Kidney capillary endothelial cell (primary cell): Measurements from ENCODE around the gene STARD13.
"Not testable (repeated sequence)": the region's sequence is repeated elsewhere in the genome, so short reads cannot be mapped to it uniquely, and the experiment has no call there.

ENCODE experiments used
- DNase-seq: peaks from one replicate; pipeline ENCODE4 v3.0.0-alpha.2; 2018; ENCODE audit warnings: low spot score

The STARD13 gene

DNA sequence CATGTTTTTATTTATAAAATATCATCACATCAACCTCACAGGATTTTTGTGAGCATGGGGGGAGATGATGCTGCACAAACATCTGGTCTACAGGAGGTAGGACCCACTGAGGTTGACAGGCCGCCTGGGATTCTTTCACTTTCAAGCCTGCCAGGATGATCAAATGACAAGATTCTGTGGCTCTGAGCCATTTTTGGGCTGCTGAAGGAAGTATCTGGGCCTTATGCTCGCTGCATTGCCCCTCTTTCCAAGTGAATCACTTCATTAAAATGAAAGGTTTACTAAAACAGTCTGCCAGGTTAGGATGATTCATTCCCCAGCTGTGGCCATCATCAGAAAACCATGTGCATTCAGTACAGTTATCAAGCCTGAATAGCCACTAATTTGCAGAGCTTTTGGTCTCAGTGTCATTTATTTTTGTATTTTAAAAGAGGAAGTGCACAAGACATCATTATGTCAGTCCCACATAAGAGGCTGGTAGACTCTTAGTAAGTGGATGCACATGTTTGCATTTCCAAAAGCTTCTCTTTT is 34.4 kb downstream of the STARD13 start:
- DNase-seq, result peak; percentile 87

DNA sequence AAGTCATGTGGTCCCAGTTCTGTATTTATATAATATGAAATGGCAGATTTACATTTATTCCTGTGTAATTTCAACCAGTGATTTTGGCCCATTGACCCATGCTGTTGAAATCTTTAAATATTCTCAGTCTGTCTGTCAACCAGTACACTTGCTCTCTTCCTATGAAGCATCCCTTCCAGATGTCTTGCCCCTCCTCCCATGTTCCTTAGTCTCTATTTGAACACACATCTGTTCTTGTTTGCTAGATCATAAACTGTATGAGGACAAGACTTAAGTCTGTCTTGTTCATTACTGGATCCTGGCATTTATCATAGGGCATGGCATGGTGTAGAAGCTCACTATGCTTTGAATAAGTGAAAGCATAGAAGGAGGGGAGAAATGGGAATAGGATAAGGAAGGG is 34.9 kb downstream of the STARD13 start:
- DNase-seq, result no peak

GRCh38 chr13:33249894-33250293 is 35.7 kb downstream of the STARD13 start:
- no peak for DNase-seq

DNA sequence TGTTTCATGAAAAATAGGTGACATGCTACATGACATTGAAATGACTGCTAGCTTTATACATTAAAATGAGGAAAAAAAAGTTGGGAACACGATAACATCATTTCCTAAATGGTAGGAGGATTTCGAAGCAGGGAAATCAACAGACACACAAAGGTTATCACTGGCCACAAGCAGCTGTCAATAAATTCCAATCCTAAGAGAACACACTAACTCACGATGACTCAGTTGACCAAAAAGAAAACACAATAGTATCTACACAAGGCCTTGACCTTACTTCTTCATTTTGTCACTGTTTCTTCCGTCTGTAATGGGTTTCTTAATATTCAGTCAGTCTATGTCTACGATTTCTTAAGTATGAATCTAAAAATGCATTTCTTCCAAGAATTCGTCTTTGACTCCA is 36.5 kb downstream of the STARD13 start:
- no peak for DNase-seq

DNA sequence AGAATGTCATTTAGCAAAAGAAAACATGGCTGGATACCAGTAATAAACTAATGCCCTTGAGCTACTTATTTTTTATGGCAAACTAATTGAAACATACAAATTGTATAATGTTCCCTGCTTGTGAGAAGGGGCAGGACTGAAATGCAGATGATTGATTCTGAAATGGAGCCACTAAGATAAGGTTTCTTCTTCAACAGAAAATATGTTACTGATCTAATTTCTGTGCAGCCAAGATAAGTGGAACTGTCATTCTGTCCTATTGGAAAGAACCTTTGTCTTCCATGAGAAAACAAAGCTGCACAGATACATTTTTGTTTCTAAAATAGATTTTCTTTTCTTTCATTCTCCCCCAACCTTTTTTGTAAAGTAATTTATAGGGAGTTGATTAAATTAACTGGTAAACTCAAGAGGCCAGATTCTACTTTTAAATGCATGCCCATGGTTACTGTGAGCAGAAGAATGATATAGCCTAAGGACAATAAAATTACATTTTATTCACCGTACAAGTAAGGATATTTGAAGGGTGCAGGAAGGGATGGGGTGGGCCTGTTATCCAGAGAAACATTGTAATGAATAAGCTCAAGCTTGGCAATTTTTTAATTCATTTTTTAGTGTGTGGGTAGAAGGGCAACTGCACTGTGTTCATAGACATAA is 39.9 kb downstream of the STARD13 start:
- no peak for DNase-seq

GRCh38 chr13:33244907-33245287 is 40.7 kb downstream of the STARD13 start:
- DNase-seq, result no peak

GRCh38 chr13:33244210-33244906 is 41.2 kb downstream of the STARD13 start:
- no peak for DNase-seq

- DNase-seq, result no peak
Observed at GRCh38 chr13:33242984-33243617, 42.5 kb downstream of the STARD13 start.

DNA sequence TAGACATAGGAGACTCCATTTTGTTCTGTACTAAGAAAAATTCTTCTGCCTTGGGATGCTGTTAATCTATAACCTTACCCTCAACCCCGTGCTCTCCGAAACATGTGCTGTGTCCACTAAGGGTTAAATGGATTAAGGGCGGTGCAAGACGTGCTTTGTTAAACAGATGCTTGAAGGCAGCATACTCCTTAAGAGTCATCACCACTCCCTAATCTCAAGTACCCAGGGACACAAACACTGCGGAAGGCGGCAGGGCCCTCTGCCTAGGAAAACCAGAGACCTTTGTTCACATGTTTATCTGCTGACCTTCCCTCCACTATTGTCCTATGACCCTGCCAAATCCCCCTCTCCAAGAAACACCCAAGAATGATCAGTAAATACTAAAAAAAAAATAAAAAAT is 43.2 kb downstream of the STARD13 start:
- DNase-seq, result not testable (repeated sequence)

DNA sequence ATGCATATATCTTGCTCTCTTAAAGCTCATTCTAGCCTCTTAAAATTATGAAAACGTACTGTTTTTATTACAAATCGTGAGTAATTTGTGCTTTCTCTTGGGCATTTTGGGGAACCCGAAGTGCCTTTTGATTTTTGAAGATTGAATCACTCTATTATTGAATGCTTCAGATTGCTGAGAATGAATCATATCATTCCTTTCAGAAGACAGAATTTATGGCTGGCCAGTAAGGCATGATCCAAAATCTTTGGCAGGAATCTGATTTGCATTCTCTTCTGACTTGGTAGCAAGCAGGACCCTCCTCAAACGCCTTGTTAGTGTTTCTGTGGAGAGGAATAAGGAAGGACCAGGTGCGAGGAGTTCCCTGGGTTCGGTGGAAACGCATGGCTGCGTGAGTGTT is 49.5 kb downstream of the STARD13 start:
- DNase-seq, result no peak

- no peak for DNase-seq
Observed at GRCh38 chr13:33235564-33235963, 50.0 kb downstream of the STARD13 start.

DNA sequence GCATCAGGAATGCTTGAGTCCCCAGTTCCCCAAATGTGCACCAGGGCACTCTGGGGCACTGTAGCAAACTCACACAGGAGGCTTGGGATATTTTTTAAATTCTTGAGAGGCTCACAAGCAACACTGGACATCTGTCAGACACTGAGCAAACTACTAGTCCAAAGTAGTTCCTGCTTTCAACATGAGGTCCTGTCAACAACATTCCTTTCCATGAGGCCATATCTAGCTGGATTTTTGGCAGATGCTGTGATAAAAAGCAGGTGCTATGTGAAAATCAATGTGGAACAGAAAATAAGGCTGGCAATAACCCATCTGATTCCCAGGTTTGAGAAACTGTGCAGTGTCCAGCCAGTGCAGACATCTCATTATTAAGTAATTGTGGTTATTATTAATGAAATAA is 50.5 kb downstream of the STARD13 start:
- no peak for DNase-seq

DNA sequence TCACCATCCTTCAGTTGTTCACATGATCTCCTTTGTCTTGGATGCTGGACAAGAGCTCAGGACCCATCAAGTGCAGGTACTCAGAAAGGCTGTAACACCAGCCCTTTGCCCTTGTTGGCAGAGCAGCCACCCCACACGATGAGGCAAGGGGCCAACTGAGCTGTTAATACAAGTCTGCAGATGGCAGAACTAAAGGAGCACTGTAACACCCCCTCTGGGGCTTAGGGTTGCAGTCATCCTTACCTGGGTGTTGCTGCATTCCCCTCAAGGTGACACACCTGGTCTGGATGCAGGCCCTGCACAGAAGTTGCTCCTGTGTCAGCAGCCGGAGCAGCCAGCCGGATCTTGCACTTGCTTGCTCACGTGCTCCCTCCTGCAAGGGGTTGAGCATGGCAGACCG is 52.0 kb downstream of the STARD13 start:
- DNase-seq, result no peak

DNA sequence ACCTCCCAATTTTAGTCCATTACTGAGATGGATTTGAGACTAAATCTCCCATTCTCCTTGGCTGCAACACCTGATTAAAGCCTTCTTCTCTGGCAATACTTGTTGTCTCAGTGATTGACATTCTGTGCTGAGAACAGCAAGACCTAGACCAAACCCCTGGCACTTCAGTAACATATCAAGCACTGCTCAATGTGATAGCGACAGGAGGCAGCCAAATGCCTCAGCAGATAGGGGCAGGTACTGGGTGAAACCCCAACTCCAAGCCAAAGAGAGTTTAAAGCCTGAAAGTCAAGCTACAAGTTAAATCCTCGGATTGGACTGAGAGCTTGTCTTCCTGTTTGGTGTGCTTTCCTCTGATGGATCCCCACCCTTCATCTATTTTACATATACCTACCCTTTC is 52.7 kb downstream of the STARD13 start:
- no peak for DNase-seq

DNA sequence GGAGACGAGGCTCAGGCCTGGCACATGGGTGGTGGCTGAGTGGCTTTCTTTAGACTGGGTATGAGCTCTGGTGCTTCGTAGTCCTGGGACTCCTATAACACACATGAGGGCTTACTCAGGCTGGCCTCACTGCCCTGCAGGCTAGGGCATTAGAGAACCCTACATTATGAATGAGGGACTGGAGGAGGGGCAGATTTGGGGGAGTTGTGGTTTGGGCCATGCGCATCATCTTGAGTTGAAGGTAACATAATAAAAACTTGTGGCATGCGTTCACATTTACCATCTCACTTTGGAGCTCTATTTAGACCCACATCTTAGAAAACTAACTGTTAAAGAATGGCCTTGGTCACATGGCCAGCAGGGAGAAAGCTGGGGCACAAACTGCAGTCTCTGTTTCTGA is 54.2 kb downstream of the STARD13 start:
- no peak for DNase-seq

DNA sequence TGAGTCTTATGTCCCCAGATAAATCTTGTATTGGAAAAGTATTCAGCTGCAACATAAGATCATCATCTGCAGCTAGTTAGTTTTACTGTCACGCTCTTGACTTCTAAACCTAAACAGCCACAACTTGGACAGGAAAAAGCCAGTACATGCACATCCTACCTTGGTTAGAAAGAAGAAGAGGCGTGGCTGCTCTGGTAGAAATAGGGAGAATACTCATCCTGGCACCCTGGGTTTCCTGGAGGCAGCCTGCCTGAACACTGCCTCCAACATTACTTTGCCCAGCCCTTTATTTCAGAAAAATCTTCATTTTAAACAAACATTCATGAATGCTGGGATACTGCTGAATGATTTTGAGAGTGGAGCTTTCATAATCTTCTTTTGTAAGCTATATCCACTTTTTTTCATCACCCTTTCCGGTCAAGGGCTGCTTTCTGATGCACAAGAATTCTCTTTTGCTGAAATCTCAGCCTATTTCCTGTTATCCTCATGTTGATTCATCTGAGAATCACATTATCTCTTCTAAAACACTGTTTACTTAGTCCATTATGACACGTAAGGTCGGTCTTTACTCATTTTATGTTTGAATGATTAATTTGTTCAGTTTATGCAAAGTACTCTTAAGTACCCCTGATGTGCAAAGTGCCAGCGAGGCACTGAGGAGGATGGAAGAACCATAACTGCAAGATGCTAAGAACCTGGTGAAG is 55.2 kb downstream of the STARD13 start:
- peak; percentile 21 for DNase-seq

DNA sequence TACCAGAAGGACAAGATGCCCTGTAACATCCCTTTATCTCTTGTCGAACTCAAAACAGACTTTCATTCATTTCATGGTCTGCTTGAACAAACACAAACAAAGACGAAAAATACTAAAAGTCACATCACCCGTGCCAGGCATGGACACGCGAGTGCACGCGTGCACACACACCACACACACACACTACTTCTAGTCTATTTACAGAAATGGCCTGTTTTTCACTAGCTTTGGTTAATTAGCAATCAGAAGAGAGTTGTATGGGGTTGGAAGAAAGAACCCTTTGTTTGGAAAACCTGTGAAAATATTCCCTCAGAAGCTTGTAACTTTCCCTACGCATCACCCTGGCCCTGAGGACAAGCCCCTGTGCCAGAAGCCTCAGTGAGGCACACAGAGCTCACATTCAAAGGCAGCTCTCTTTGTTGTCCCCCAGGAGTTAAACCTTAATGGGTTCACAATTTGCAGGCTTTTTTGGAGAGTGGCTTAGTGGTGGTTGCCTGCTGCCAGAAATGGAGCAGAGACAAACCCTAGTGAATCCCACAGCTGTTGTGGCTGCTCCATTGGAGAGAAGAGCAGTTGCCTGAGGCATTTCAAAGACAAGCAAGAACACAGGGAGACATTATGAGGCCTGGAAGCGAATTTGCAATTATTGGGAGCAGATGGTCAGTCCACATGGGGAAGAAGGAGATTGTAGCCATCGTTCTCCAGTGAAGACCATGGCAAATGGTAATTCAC is 55.9 kb downstream of the STARD13 start:
- DNase-seq, result no peak

- DNase-seq, result peak; percentile 59
Observed at GRCh38 chr13:33228648-33229445, 56.7 kb downstream of the STARD13 start.

DNA sequence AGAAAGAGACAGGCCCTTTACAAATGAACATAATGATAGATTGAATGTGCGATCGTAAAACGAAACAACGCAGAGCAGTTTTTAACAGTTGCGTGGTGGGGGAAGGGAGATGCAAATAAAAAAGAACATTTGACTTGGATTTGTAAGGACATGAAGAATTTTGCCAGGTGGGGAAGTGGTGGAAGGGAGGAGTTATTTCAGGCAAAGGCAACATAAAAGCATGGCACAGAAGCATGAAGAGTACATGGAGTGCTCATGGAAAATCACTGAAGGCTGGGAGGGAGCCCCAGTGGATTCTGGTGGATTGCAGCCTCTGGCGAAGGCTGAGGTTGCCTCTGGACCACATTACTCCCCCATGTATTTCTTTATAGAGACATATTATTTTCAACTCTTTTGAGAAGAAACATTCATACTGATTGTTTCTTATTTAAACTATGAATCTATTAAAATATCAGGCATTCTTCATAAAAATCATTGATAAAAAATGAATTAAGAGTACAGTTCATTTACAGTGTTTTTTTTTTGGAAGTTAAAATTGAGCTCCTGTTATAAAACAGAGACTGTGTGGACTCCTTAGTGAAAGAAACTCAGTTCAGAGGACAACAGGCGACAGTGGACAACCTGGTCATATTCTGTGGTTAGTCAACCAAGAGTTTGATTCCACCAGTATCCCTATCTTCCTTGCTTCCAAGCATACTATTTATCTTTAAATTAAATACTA is 57.5 kb downstream of the STARD13 start:
- no peak for DNase-seq

DNA sequence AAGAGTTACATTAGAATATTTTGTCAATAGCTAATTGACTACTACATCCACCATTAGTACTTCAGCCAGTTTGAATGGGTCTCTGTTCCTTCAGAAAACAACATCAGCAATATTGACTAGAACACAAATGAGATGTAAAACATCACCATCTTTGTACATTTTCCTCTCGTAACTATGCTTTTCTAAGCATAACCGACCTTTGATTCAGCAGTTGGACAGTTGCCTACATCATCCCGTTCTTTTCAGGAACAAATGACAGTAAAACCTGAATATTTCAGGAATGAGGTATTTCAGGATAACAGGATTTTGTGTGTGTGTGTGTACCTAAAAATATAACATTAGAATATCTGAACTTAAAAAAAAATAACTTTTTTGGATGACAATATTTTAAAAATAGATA is 60.9 kb downstream of the STARD13 start:
- no peak for DNase-seq
